Skeletal muscle tissue (tissue), 4 donors: ENCODE results near the gene CERK. TPM values are rescaled to one million over a fixed set of nuclear protein-coding genes. Genes with fewer than 3 reads are reported as not detected.

Source experiments
- H3K27ac ChIP-seq: one replicate; pipeline ENCODE4 v1.7.0; 2013; ENCODE audit warnings: mild to moderate bottlenecking, low read depth, low read length, inconsistent platforms
- H3K27me3 ChIP-seq, 3 donors: one replicate each; pipeline ENCODE4 v1.7.0; 2013; ENCODE audit warnings: low read length in 3 of 3; ENCODE audit not compliant: control insufficient read depth in 3 of 3, insufficient read depth in 3 of 3
- H3K36me3 ChIP-seq, 3 donors: one replicate each; pipeline ENCODE4 v1.7.0; 2013; ENCODE audit warnings: low read length in 3 of 3; ENCODE audit not compliant: control insufficient read depth in 3 of 3, insufficient read depth in 3 of 3
- H3K4me1 ChIP-seq, 3 donors: one replicate each; pipeline ENCODE4 v1.7.0; 2013; ENCODE audit warnings: low read length in 3 of 3, mild to moderate bottlenecking in 3 of 3; ENCODE audit not compliant: control insufficient read depth in 3 of 3, insufficient read depth in 3 of 3
- H3K4me3 ChIP-seq, 3 donors: one replicate each; pipeline ENCODE4 v1.7.0; 2013; ENCODE audit warnings: low read length in 3 of 3
- H3K9ac ChIP-seq, 3 donors: one replicate each; pipeline ENCODE4 v1.7.0; 2013; ENCODE audit warnings: low read length in 3 of 3, mild to moderate bottlenecking in 3 of 3, moderate library complexity in 2 of 3, low read depth in 1 of 3
- H3K9me3 ChIP-seq, 3 donors: one replicate each; pipeline ENCODE4 v1.7.0; 2013; ENCODE audit warnings: low read length in 3 of 3; ENCODE audit not compliant: control insufficient read depth in 3 of 3
- total RNA-seq: library from RNA; depleted of rRNA; stranded (reverse); fragments of >200 nt; gene quantifications from one replicate; pipeline ENCODE4 v1.2.3, GENCODE V29; 2014
- donor health status: Osteomylitis.

CERK gene
- total RNA-seq, 1 donor from 2014 or later = 18.3 TPM

GRCh38 chr22:46667245-46667623 is 70.8 kb downstream of the CERK start:
- no peak overlapping the region for H3K27ac ChIP-seq

GRCh38 chr22:46666577-46667244 is 71.3 kb downstream of the CERK start:
- H3K36me3 ChIP-seq = peaks cover 47 to 60% (median 51%) of the 10 kb centered on the region in 3 donors
- H3K4me1 ChIP-seq = peaks cover 0 to under 1% (median 0%) of the 10 kb centered on the region in 3 donors
- H3K27me3 ChIP-seq = no peaks in the 10 kb centered on the region
- H3K9ac ChIP-seq = no peak overlapping the region
- no peaks in the 10 kb centered on the region for H3K9me3 ChIP-seq
- no peak overlapping the region for H3K4me3 ChIP-seq
- no peak overlapping the region for H3K27ac ChIP-seq

More at GRCh38 chr22:46667245-46667623, 70.8 kb downstream of the CERK start:
- no peaks in the 10 kb centered on the region for H3K27me3 ChIP-seq
- no peaks in the 10 kb centered on the region for H3K4me1 ChIP-seq
- H3K4me3 ChIP-seq = no peak overlapping the region
- peaks cover 47 to 57% (median 48%) of the 10 kb centered on the region in 3 donors for H3K36me3 ChIP-seq
- no peak overlapping the region for H3K9ac ChIP-seq
- no peaks in the 10 kb centered on the region for H3K9me3 ChIP-seq

- no peak overlapping the region for H3K9ac ChIP-seq
- peaks cover 45 to 57% (median 54%) of the 10 kb centered on the region in 3 donors for H3K36me3 ChIP-seq
- H3K9me3 ChIP-seq = no peaks in the 10 kb centered on the region
- H3K4me1 ChIP-seq = peaks cover 0 to 10% (median 2%) of the 10 kb centered on the region in 3 donors
- no peak overlapping the region for H3K27ac ChIP-seq
- no peak overlapping the region for H3K4me3 ChIP-seq
- no peaks in the 10 kb centered on the region for H3K27me3 ChIP-seq
These were observed 72.2 kb downstream of the CERK start for GRCh38 chr22:46665751-46666280.

- no peak overlapping the region for H3K9ac ChIP-seq
- H3K9me3 ChIP-seq = no peaks in the 10 kb centered on the region
- H3K27me3 ChIP-seq = no peaks in the 10 kb centered on the region
- H3K4me3 ChIP-seq = no peak overlapping the region
- H3K4me1 ChIP-seq = peaks cover 5 to 16% (median 8%) of the 10 kb centered on the region in 3 donors
- peaks cover 41 to 56% (median 54%) of the 10 kb centered on the region in 3 donors for H3K36me3 ChIP-seq
- no peak overlapping the region for H3K27ac ChIP-seq
These were observed 72.8 kb downstream of the CERK start for GRCh38 chr22:46665151-46665695.

GRCh38 chr22:46664301-46664855 is 73.7 kb downstream of the CERK start:
- Histone ChIP-seq H3K4me1 (peaks cover 14 to 24% (median 16%) of the 10 kb centered on the region in 3 donors), H3K4me3 (no peak overlapping the region), H3K9ac (no peak overlapping the region), H3K27ac (no peak overlapping the region), H3K9me3 (no peaks in the 10 kb centered on the region), H3K36me3 (peaks cover 37 to 54% (median 53%) of the 10 kb centered on the region in 3 donors), H3K27me3 (no peaks in the 10 kb centered on the region)

- Histone ChIP-seq H3K9ac (no peak overlapping the region), H3K9me3 (no peaks in the 10 kb centered on the region), H3K27ac (no peak overlapping the region), H3K4me3 (no peak overlapping the region), H3K4me1 (peaks cover 15 to 29% (median 19%) of the 10 kb centered on the region in 3 donors), H3K27me3 (no peaks in the 10 kb centered on the region), H3K36me3 (peaks cover 31 to 50% (median 47%) of the 10 kb centered on the region in 3 donors)
These were observed 74.5 kb downstream of the CERK start for GRCh38 chr22:46663436-46664100.

- Histone ChIP-seq H3K36me3 (peaks cover 31 to 45% (median 44%) of the 10 kb centered on the region in 3 donors), H3K9ac (no peak overlapping the region), H3K4me1 (peaks cover 15 to 29% (median 19%) of the 10 kb centered on the region in 3 donors), H3K27ac (no peak overlapping the region), H3K4me3 (no peak overlapping the region), H3K9me3 (no peaks in the 10 kb centered on the region), H3K27me3 (no peaks in the 10 kb centered on the region)
These were observed 75.1 kb downstream of the CERK start for GRCh38 chr22:46663001-46663400.

GRCh38 chr22:46662226-46662625 is 75.8 kb downstream of the CERK start:
- no peaks in the 10 kb centered on the region for H3K9me3 ChIP-seq
- H3K36me3 ChIP-seq = peaks cover 25 to 40% (median 37%) of the 10 kb centered on the region in 3 donors
- no peak overlapping the region for H3K4me3 ChIP-seq
- peaks cover 15 to 29% (median 19%) of the 10 kb centered on the region in 3 donors for H3K4me1 ChIP-seq
- no peaks in the 10 kb centered on the region for H3K27me3 ChIP-seq
- no peak overlapping the region for H3K9ac ChIP-seq
- H3K27ac ChIP-seq = no peak overlapping the region

GRCh38 chr22:46661221-46661851 is 76.7 kb downstream of the CERK start:
- Histone ChIP-seq H3K27me3 (no peaks in the 10 kb centered on the region), H3K9me3 (no peaks in the 10 kb centered on the region), H3K27ac (no peak overlapping the region), H3K4me3 (no peak overlapping the region), H3K4me1 (peaks cover 19 to 29% (median 25%) of the 10 kb centered on the region in 3 donors), H3K9ac (no peak overlapping the region), H3K36me3 (peaks cover 17 to 32% (median 31%) of the 10 kb centered on the region in 3 donors)
